Activated T-helper 1 cell treated with anti-CD3 and anti-CD28 coated beads, Interleukin-12 subunit alpha, Interleukin-12 subunit beta, Interleukin-2, Interleukin-4 antibody, amounts not matched to agents 30 ng/mL and 10 ng/mL and 1 ng/mL, durations not matched to agents 14 hours and 24 hours and 36 hours (primary cell): Measurements from ENCODE around the gene GRM4. TPM values are rescaled to one million over a fixed set of nuclear protein-coding genes. Genes with fewer than 3 reads are reported as not detected.

Source experiments
- DNase-seq: peaks from one replicate; pipeline ENCODE4 v3.0.0; 2021; ENCODE audit warnings: low spot score
- H3K27ac Mint-ChIP-seq: one replicate; pipeline ENCODE4 v1.8.0; 2021; ENCODE audit warnings: mild to moderate bottlenecking, mixed read lengths
- H3K27me3 Mint-ChIP-seq: one replicate; pipeline ENCODE4 v1.8.0; 2022; ENCODE audit warnings: mild to moderate bottlenecking, moderate library complexity, mixed read lengths; ENCODE audit not compliant: insufficient read depth
- H3K36me3 Mint-ChIP-seq: one replicate; pipeline ENCODE4 v1.8.0; 2021; ENCODE audit warnings: low read depth, mixed read lengths
- H3K4me1 Mint-ChIP-seq: one replicate; pipeline ENCODE4 v1.8.0; 2021; ENCODE audit warnings: low read depth, mixed read lengths
- H3K4me3 Mint-ChIP-seq: one replicate; pipeline ENCODE4 v1.8.0; 2021; ENCODE audit warnings: mild to moderate bottlenecking, moderate library complexity, mixed read lengths
- H3K9me3 Mint-ChIP-seq: one replicate; pipeline ENCODE4 v1.8.0; 2021; ENCODE audit warnings: mixed read lengths
- intact Hi-C: fragments of 100-400 bp; cut with micrococcal nuclease; formaldehyde crosslinking; loops from one replicate; pipeline ENCODE4 v1.15.1; 2024
- total RNA-seq: library from RNA; stranded (reverse); gene quantifications from 2 replicates; pipeline ENCODE4 v1.2.3, GENCODE V29; 2022

The GRM4 gene
- total RNA-seq, 1 donor from 2014 or later, result not detected

GRCh38 chr6:34174846-34175399, 29.0 kb upstream of the GRM4 start:
- intact Hi-C loops, result no loop called here
- Mint-ChIP-seq H3K9me3 (no peaks in the 10 kb centered on the region), H3K4me3 (no peak overlapping the region), H3K27ac (no peak overlapping the region), H3K27me3 (peaks cover 6% of the 10 kb centered on the region), H3K36me3 (no peaks in the 10 kb centered on the region), H3K4me1 (no peaks in the 10 kb centered on the region)
- no peak for DNase-seq

GRCh38 chr6:34172961-34173775, 27.3 kb upstream of the GRM4 start:
- no peak for DNase-seq
- peaks cover 11% of the 10 kb centered on the region for H3K27me3 Mint-ChIP-seq
- H3K4me1 Mint-ChIP-seq, result no peaks in the 10 kb centered on the region
- no peak overlapping the region for H3K27ac Mint-ChIP-seq
- H3K36me3 Mint-ChIP-seq, result no peaks in the 10 kb centered on the region
- intact Hi-C loops, result no loop called here
- no peaks in the 10 kb centered on the region for H3K9me3 Mint-ChIP-seq
- no peak overlapping the region for H3K4me3 Mint-ChIP-seq

GRCh38 chr6:34170346-34170745, 24.5 kb upstream of the GRM4 start:
- Mint-ChIP-seq H3K4me1 (no peaks in the 10 kb centered on the region), H3K27ac (no peak overlapping the region), H3K4me3 (no peak overlapping the region), H3K36me3 (no peaks in the 10 kb centered on the region), H3K9me3 (no peaks in the 10 kb centered on the region), H3K27me3 (peaks cover 20% of the 10 kb centered on the region)
- intact Hi-C loops, result no loop called here
- DNase-seq, result no peak

DNA sequence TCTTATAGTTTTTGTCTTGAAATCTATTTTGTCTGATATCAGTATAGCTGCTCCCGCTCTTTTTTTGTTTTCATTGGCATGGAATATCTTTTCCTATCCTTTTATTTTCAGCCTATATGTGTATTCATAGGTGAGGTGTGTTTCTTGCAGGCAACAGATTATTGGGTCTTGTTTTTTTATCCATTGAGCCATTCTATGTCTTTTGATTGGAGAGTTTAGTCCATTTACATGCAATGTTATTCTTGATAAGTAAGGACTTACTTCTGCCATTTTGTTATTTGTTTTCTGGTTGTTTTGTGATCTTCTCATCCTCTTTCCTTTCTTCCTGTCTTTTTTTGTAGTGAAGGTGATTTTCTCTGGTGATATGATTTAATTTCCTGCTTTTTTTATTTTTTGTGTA, 24.0 kb upstream of the GRM4 start:
- intact Hi-C loops, result no loop called here
- Mint-ChIP-seq H3K27me3 (peaks cover 25% of the 10 kb centered on the region), H3K4me3 (no peak overlapping the region), H3K4me1 (no peaks in the 10 kb centered on the region), H3K36me3 (no peaks in the 10 kb centered on the region), H3K9me3 (no peaks in the 10 kb centered on the region), H3K27ac (no peak overlapping the region)
- no peak for DNase-seq

DNA sequence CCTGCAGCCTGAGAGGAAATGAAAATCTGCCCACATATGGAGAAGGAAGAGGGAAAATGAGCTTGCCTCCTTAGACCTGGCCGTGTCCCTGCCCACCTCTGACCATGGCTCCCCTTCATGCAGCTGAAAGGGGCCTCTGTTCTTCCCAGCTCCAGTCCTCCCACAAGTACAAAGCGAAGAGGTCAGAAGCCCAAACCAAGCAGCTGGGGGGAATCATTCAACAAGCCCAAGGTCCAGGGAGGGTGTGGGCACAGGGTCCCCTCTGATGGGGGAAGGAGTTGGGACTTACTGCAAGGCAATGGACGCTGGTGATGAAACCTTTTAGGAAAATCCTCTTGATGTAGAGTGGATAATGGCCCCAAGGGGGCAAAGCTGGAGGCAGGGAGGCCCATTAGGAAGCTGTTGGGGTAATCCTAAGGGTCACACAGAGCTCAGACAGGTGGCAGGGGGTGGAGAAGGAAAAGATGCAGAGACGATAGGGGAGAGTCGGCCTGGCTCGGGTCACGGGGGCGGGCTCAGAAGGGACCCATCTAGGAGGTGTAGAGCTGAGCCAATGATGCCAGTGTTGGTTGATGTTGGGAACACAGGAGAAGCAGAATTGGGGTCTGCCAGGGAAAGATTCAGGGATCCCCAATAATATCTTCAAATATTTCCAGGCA, 16.1 kb upstream of the GRM4 start:
- Mint-ChIP-seq H3K9me3 (no peaks in the 10 kb centered on the region), H3K4me3 (no peak overlapping the region), H3K36me3 (peaks cover 2% of the 10 kb centered on the region), H3K27ac (no peak overlapping the region), H3K4me1 (no peaks in the 10 kb centered on the region), H3K27me3 (peaks cover 20% of the 10 kb centered on the region)
- intact Hi-C loops, result no loop called here
- no peak for DNase-seq

- Mint-ChIP-seq H3K9me3 (no peaks in the 10 kb centered on the region), H3K36me3 (peaks cover 2% of the 10 kb centered on the region), H3K27me3 (peaks cover 24% of the 10 kb centered on the region), H3K4me1 (no peaks in the 10 kb centered on the region), H3K27ac (no peak overlapping the region), H3K4me3 (no peak overlapping the region)
- DNase-seq, result no peak
- intact Hi-C loops, result no loop called here
Observed at GRCh38 chr6:34159844-34160243, 14.0 kb upstream of the GRM4 start.

DNA sequence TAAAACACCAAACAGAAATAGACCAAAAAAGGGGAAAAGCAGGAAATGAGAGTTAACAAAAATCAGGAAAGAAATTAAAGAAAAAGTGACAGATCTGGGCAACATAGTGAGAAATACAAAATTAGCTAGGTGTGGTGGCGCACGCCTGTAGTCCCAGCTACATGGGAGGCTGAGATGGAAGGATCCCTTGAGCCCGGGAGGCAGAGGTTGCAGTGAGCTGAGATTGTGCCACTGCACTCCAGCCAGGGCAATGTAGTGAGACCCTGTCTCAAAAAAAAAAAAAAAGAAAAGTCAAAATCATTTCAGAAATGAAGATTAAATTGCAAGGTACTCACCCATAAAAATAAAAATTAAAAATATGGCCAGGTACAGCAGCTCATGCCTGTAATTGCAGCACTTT, 13.0 kb upstream of the GRM4 start:
- no peak for DNase-seq
- intact Hi-C loops, result no loop called here
- peaks cover 23% of the 10 kb centered on the region for H3K27me3 Mint-ChIP-seq
- no peak overlapping the region for H3K4me3 Mint-ChIP-seq
- no peaks in the 10 kb centered on the region for H3K4me1 Mint-ChIP-seq
- H3K27ac Mint-ChIP-seq, result no peak overlapping the region
- H3K9me3 Mint-ChIP-seq, result no peaks in the 10 kb centered on the region
- H3K36me3 Mint-ChIP-seq, result peaks cover 2% of the 10 kb centered on the region

DNA sequence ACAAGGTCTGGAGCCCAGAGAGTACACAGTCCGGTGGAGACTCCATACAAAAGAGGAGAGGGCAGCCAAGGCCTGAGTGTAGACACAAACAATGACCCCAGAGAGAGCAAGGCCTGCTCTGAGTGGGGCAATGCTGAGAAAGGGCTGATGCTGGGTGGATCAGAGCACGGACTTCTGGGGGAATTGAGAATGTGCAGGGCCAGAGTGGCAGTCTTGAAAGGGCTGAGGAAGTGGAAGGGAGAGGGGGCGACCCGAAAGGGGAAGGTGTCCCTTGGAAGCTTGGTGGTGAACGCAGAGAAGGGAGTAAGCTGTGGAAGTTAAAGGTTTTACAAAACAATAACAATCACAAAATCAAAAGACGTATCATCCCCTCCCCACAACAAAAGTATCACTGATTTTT, 12.0 kb upstream of the GRM4 start:
- H3K4me1 Mint-ChIP-seq, result no peaks in the 10 kb centered on the region
- intact Hi-C loops, result no loop called here
- H3K9me3 Mint-ChIP-seq, result no peaks in the 10 kb centered on the region
- no peak for DNase-seq
- no peak overlapping the region for H3K4me3 Mint-ChIP-seq
- peaks cover 29% of the 10 kb centered on the region for H3K27me3 Mint-ChIP-seq
- H3K36me3 Mint-ChIP-seq, result peaks cover 2% of the 10 kb centered on the region
- H3K27ac Mint-ChIP-seq, result no peak overlapping the region

- no peak for DNase-seq
- Mint-ChIP-seq H3K9me3 (no peaks in the 10 kb centered on the region), H3K4me3 (no peak overlapping the region), H3K36me3 (peaks cover 2% of the 10 kb centered on the region), H3K27ac (no peak overlapping the region), H3K4me1 (no peaks in the 10 kb centered on the region), H3K27me3 (peaks cover 32% of the 10 kb centered on the region)
- intact Hi-C loops, result no loop called here
Observed at GRCh38 chr6:34157236-34157830, 11.4 kb upstream of the GRM4 start.

DNA sequence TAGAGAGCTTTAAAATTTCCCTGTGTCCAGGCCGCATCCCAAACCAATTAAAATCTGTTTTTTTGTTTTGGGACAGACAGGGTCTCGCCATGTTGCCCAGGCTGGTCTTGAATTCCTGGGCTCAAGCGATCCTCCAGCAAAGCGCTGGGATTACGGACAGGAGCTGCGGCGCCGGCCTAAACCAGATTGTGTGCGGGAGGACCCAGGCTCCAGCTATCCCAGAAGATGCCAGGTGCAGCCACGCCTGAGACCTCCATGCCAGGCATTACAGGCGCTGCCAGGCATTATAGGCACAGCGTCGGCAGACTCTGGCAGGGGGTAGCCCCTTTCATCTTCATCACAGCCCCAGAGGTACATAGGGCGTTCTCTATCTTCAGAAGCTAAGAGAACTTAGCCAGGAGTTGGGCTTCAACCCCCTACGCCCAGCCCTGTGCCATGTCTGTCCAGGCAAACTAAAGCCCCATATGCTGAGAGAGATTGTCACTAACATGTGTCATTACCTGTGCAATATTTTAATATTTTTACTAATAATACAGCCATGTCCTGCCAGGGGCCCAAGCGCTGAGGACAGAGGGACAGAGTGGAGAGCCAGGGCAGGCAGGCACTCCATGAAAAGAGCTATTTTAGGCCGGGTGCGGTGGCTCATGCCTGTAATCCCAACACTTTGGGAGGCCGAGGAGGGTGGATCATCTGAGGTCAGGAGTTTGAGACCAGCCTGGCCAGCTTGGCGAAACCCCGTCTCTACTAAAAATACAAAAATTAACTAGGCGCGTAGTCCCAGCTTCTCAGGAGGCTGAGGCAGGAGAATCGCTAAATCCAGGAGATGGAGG, 9.8 kb upstream of the GRM4 start:
- intact Hi-C loops, result no loop called here
- no peak for DNase-seq
- Mint-ChIP-seq H3K9me3 (no peaks in the 10 kb centered on the region), H3K36me3 (peaks cover 2% of the 10 kb centered on the region), H3K27ac (no peak overlapping the region), H3K4me3 (no peak overlapping the region), H3K27me3 (peaks cover 43% of the 10 kb centered on the region), H3K4me1 (no peaks in the 10 kb centered on the region)

GRCh38 chr6:34154668-34155447, 9.0 kb upstream of the GRM4 start:
- Mint-ChIP-seq H3K27ac (peak overlapping the region; percentile 18), H3K27me3 (peaks cover 52% of the 10 kb centered on the region), H3K4me1 (no peaks in the 10 kb centered on the region), H3K9me3 (no peaks in the 10 kb centered on the region), H3K36me3 (peaks cover 2% of the 10 kb centered on the region), H3K4me3 (no peak overlapping the region)
- peak; percentile 54 for DNase-seq
- intact Hi-C loops, result loop anchor here (1.0 kb wide), 3 partner anchors 100 to 411 kb away; no protein-coding TSS in a partner anchor
